ENCODE data around the gene TM7SF2. TPM values are rescaled to one million over a fixed set of nuclear protein-coding genes. Genes with fewer than 3 reads are reported as not detected.

TM7SF2 gene
- total RNA-seq, 4 donors from 2014 or later, result 20.0 to 99.4 (median 53.5) TPM

GRCh38 chr11:65124480-65125196 is 13.0 kb downstream of the TM7SF2 start:
- TF ChIP-seq CTCF (IDR thresholded peaks at IDR 0.05) (no peak), POLR2A (IDR thresholded peaks at IDR 0.05) (no peak)
- DNase-seq, result no peak
- peaks cover 59 to 61% of the 10 kb centered on the region in 2 donors for H3K36me3 ChIP-seq
- H3K27me3 ChIP-seq, result no peaks in the 10 kb centered on the region
- WGBS, 2 donors, result 86 to 87% methylated on average over 5 of the region's 5 CpGs
- H3K27ac ChIP-seq, result no peak overlapping the region
- H3K4me3 ChIP-seq (replicated peaks in 1 of 3), result no peak overlapping the region
- intact Hi-C loops (cut with DNase I), result no loop called here
- no peaks in the 10 kb centered on the region for H3K9me3 ChIP-seq
- peaks cover 13 to 19% of the 10 kb centered on the region in 2 donors for H3K4me1 ChIP-seq

GRCh38 chr11:65125197-65126056 is 13.8 kb downstream of the TM7SF2 start:
- Histone ChIP-seq H3K4me1 (peaks cover 13 to 19% of the 10 kb centered on the region in 2 donors), H3K4me3 (replicated peaks in 1 of 3) (no peak overlapping the region), H3K36me3 (peaks cover 61% of the 10 kb centered on the region in 2 donors), H3K27ac (no peak overlapping the region), H3K27me3 (no peaks in the 10 kb centered on the region), H3K9me3 (no peaks in the 10 kb centered on the region)
- intact Hi-C loops (cut with DNase I), result no loop called here
- WGBS, 2 donors, result 86 to 92% methylated on average over 12 of the region's 12 CpGs
- no peak for TF ChIP-seq CTCF (IDR thresholded peaks at IDR 0.05)
- DNase-seq, result no peak

- intact Hi-C loops (cut with DNase I), result no loop called here
- no peak overlapping the region for H3K4me3 ChIP-seq (replicated peaks in 1 of 3)
- TF ChIP-seq CTCF (IDR thresholded peaks at IDR 0.05) (no peak), POLR2A (IDR thresholded peaks at IDR 0.05) (no peak)
- H3K27me3 ChIP-seq, result no peaks in the 10 kb centered on the region
- no peaks in the 10 kb centered on the region for H3K9me3 ChIP-seq
- peaks cover 69 to 70% of the 10 kb centered on the region in 2 donors for H3K36me3 ChIP-seq
- peaks cover 5 to 7% of the 10 kb centered on the region in 2 donors for H3K4me1 ChIP-seq
- H3K27ac ChIP-seq, result no peak overlapping the region
- WGBS, 2 donors, result 76 to 88% methylated on average over 6 of the region's 6 CpGs
- DNase-seq, result no peak
Observed at GRCh38 chr11:65126624-65127274, 15.1 kb downstream of the TM7SF2 start.

GRCh38 chr11:65127473-65128181 is 16.0 kb downstream of the TM7SF2 start:
- DNase-seq, result no peak
- Histone ChIP-seq H3K27me3 (no peaks in the 10 kb centered on the region), H3K36me3 (peaks cover 76 to 78% of the 10 kb centered on the region in 2 donors), H3K27ac (no peak overlapping the region), H3K9me3 (no peaks in the 10 kb centered on the region), H3K4me1 (peaks cover 2 to 9% of the 10 kb centered on the region in 2 donors), H3K4me3 (replicated peaks in 1 of 3) (no peak overlapping the region)
- TF ChIP-seq CTCF (IDR thresholded peaks at IDR 0.05), result no peak
- no peak for TF ChIP-seq POLR2A (IDR thresholded peaks at IDR 0.05)
- intact Hi-C loops (cut with DNase I), result no loop called here
- WGBS, 2 donors, result 79% methylated on average over 10 to 12 of the region's 12 CpGs
